HEK293T (cell line): Measurements from ENCODE around the gene ARL5C.

Experiments used
- BHLHE40 ChIP-seq: fragments of 450-650 bp; IDR thresholded peaks from 2 replicates; pipeline ENCODE4 v1.6.1; 2016; ENCODE audit warnings: mild to moderate bottlenecking, moderate library complexity, borderline replicate concordance
- CTBP1 ChIP-seq: fragments of 450-650 bp; IDR thresholded peaks from 2 replicates; pipeline ENCODE4 v1.6.1; 2016; ENCODE audit warnings: borderline replicate concordance
- ELF4 ChIP-seq: fragments of 450-650 bp; IDR thresholded peaks from 2 replicates; pipeline ENCODE4 v1.6.1; 2017; ENCODE audit warnings: antibody characterized with exemption
- FOXK2 ChIP-seq: fragments of 450-650 bp; IDR thresholded peaks from 2 replicates; pipeline ENCODE4 v1.6.1; 2016; ENCODE audit warnings: mild to moderate bottlenecking
- FOXM1 ChIP-seq: fragments of 450-650 bp; IDR thresholded peaks from 2 replicates; pipeline ENCODE4 v1.6.1; 2017; ENCODE audit warnings: mild to moderate bottlenecking, borderline replicate concordance
- HDGF ChIP-seq: fragments of 450-650 bp; IDR thresholded peaks from 2 replicates; pipeline ENCODE4 v1.6.1; 2017; ENCODE audit warnings: antibody characterized with exemption, borderline replicate concordance
- L3MBTL2 ChIP-seq: fragments of 450-650 bp; conservative IDR thresholded peaks from 2 replicates; pipeline ENCODE4 v1.6.1; 2016; ENCODE audit warnings: mild to moderate bottlenecking
- LEF1 ChIP-seq: fragments of 450-650 bp; IDR thresholded peaks from 2 replicates; pipeline ENCODE4 v1.6.1; 2017; ENCODE audit warnings: mild to moderate bottlenecking, borderline replicate concordance
- NFRKB ChIP-seq: fragments of 450-650 bp; IDR thresholded peaks from 2 replicates; pipeline ENCODE4 v1.6.1; 2016; ENCODE audit warnings: mild to moderate bottlenecking, moderate library complexity
- PKNOX1 ChIP-seq: fragments of 450-650 bp; IDR thresholded peaks from 2 replicates; pipeline ENCODE4 v1.6.1; 2016
- SP1 ChIP-seq: fragments of 450-650 bp; IDR thresholded peaks from 2 replicates; pipeline ENCODE4 v1.6.1; 2017
- ZNF384 ChIP-seq: fragments of 450-650 bp; IDR thresholded peaks from 2 replicates; pipeline ENCODE4 v1.6.1; 2016

GRCh38 chr17:39200070-39200879 lies 34.3 kb upstream of the ARL5C start, which contains the start of gene RPL19:
- TF ChIP-seq CTBP1 (no peak), NFRKB (no peak), PKNOX1 (no peak), ELF4 (peak; percentile 54), SP1 (no peak), BHLHE40 (peak; percentile 91), ZNF384 (no peak), FOXM1 (no peak), HDGF (no peak), L3MBTL2 (0 out of 2 replicates have a peak, but pooled peaks have one; percentile 19), FOXK2 (no peak), LEF1 (no peak)
